Kidney glomerular epithelial cell (primary cell): ENCODE results near the gene IRF2.

Source experiments
- DNase-seq: peaks from one replicate; lab custom pipeline; 2025; lab: John Stamatoyannopoulos, UW

The IRF2 gene

GRCh38 chr4:184450743-184451535 lies 23.4 kb downstream of the IRF2 start:
- DNase-seq = no peak

- no peak for DNase-seq
Observed at GRCh38 chr4:184450045-184450444, 24.3 kb downstream of the IRF2 start.

- peak; percentile 71 for DNase-seq
Observed at GRCh38 chr4:184448821-184449220, 25.5 kb downstream of the IRF2 start.

- no peak for DNase-seq
Observed at GRCh38 chr4:184448141-184448540, 26.2 kb downstream of the IRF2 start.

- DNase-seq = no peak
Observed at GRCh38 chr4:184447664-184448063, 26.7 kb downstream of the IRF2 start.

GRCh38 chr4:184446132-184446658 lies 28.2 kb downstream of the IRF2 start:
- DNase-seq = no peak

GRCh38 chr4:184444953-184445309 lies 29.4 kb downstream of the IRF2 start:
- peak; percentile 92 for DNase-seq

GRCh38 chr4:184444215-184444952 lies 30.0 kb downstream of the IRF2 start:
- DNase-seq = peak; percentile 92

- DNase-seq = no peak
Observed at GRCh38 chr4:184443318-184443717, 31.0 kb downstream of the IRF2 start.

GRCh38 chr4:184442314-184442635 lies 32.1 kb downstream of the IRF2 start:
- DNase-seq = no peak

- peak; percentile 14 for DNase-seq
Observed at GRCh38 chr4:184441461-184442313, 32.7 kb downstream of the IRF2 start.

- DNase-seq = no peak
Observed at GRCh38 chr4:184440595-184441358, 33.6 kb downstream of the IRF2 start.

- DNase-seq = peak; percentile 28
Observed at GRCh38 chr4:184439856-184440594, 34.3 kb downstream of the IRF2 start.

GRCh38 chr4:184439386-184439785 lies 35.0 kb downstream of the IRF2 start:
- no peak for DNase-seq

- no peak for DNase-seq
Observed at GRCh38 chr4:184438375-184438774, 36.0 kb downstream of the IRF2 start.

- DNase-seq = no peak
Observed at GRCh38 chr4:184437565-184438265, 36.6 kb downstream of the IRF2 start.

- DNase-seq = no peak
Observed at GRCh38 chr4:184434501-184435066, 39.8 kb downstream of the IRF2 start.

- no peak for DNase-seq
Observed at GRCh38 chr4:184434021-184434420, 40.3 kb downstream of the IRF2 start.

GRCh38 chr4:184433258-184433892 lies 41.0 kb downstream of the IRF2 start:
- no peak for DNase-seq
